AG04449 (cell line): Measurements from ENCODE around the gene SEH1L.

ENCODE experiments used
- CTCF ChIA-PET: fragments of 350-600 bp; formaldehyde crosslinking; extraction: SDS; loops from one replicate; lab custom pipeline; 2021; ENCODE audit warnings: antibody characterized with exemption; lab: Yijun Ruan, JAX
- POLR2A ChIA-PET: fragments of 400-600, 350-600 bp; formaldehyde crosslinking; extraction: SDS; loops from one replicate; lab custom pipeline; 2020; ENCODE audit warnings: antibody characterized with exemption, inconsistent platforms; lab: Yijun Ruan, JAX
- DNase-seq: peaks from one replicate; pipeline ENCODE4 v3.0.0-alpha.2; 2010; ENCODE audit warnings: low read depth, low spot score
- H3K4me3 ChIP-seq: 2 replicates; pipeline ENCODE4 v1.5.1; 2011; ENCODE audit warnings: low read depth, mild to moderate bottlenecking, control low read depth, low read length
- CTCF ChIP-seq: IDR thresholded peaks from one replicate; pipeline ENCODE4 v1.5.1; 2011; ENCODE audit warnings: mild to moderate bottlenecking, moderate library complexity, low read length, control low read depth, inconsistent platforms; ENCODE audit not compliant: insufficient read depth; ENCODE audit errors: missing control alignments

The SEH1L gene

GRCh38 chr18:12989397-12990122 lies 41.7 kb downstream of the SEH1L start:
- CTCF ChIA-PET: interaction anchor here (0.6 kb wide), 1 partner anchor 52 kb away, joined by 4 read pairs; no protein-coding TSS in a partner anchor
- no peak for DNase-seq
- no peak overlapping the region for H3K4me3 ChIP-seq
- POLR2A ChIA-PET: no interaction called here
- no peak for TF ChIP-seq CTCF

GRCh38 chr18:12990123-12990475 lies 42.3 kb downstream of the SEH1L start:
- CTCF ChIA-PET: no interaction called here
- DNase-seq: no peak
- POLR2A ChIA-PET: no interaction called here
- no peak for TF ChIP-seq CTCF
- peak overlapping the region; percentile 99 for H3K4me3 ChIP-seq

- TF ChIP-seq CTCF: no peak
- no peak for DNase-seq
- peak overlapping the region; percentile 99 for H3K4me3 ChIP-seq
- ChIA-PET POLR2A (interaction anchor here (0.7 to 1.9 kb wide), 3 partner anchors 10 to 662 kb away, joined by 3 to 4 read pairs (median 4); no protein-coding TSS in a partner anchor), CTCF (interaction anchor here (1.1 kb wide), 1 partner anchor 14 kb away, joined by 3 read pairs; no protein-coding TSS in a partner anchor)
These were observed 42.8 kb downstream of the SEH1L start for GRCh38 chr18:12990641-12990966.

GRCh38 chr18:12990967-12991820 lies 43.4 kb downstream of the SEH1L start, which contains the start of gene CEP192:
TSS of gene CEP192 (plus strand) at chr18:12991362. CDS start at chr18:12999425, 8,063 bp downstream.
- ChIA-PET CTCF (interaction anchor here (1.1 kb wide), 1 partner anchor 13 kb away, joined by 3 read pairs; no protein-coding TSS in a partner anchor), POLR2A (interaction anchor here (0.7 to 1.9 kb wide), 4 partner anchors 9 to 663 kb away, joined by 3 to 4 read pairs (median 4); no protein-coding TSS in a partner anchor)
- H3K4me3 ChIP-seq: peak within 1 kb of the TSS; percentile 99
- peak; percentile 21 for TF ChIP-seq CTCF
- DNase-seq: peak; percentile 86

GRCh38 chr18:12991821-12992179 lies 44.0 kb downstream of the SEH1L start:
- TF ChIP-seq CTCF: no peak
- DNase-seq: no peak
- peak overlapping the region; percentile 99 for H3K4me3 ChIP-seq
- POLR2A ChIA-PET: interaction anchor here (0.7 to 1.9 kb wide), 3 partner anchors 9 to 663 kb away, joined by 3 to 4 read pairs (median 4); no protein-coding TSS in a partner anchor
- CTCF ChIA-PET: no interaction called here

- no peak for TF ChIP-seq CTCF
- CTCF ChIA-PET: interaction anchor here (1.4 kb wide), 1 partner anchor 14 kb away, joined by 3 read pairs; no protein-coding TSS in a partner anchor
These were observed 45.6 kb downstream of the SEH1L start for GRCh38 chr18:12993439-12993838.

More at GRCh38 chr18:12993439-12993838, 45.6 kb downstream of the SEH1L start:
- no peak for DNase-seq
- POLR2A ChIA-PET: no interaction called here
- no peak overlapping the region for H3K4me3 ChIP-seq
